IMR-90 (cell line): Measurements from ENCODE around the gene MAP1A. TPM values are rescaled to one million over a fixed set of nuclear protein-coding genes. Genes with fewer than 3 reads are reported as not detected.
A peak's percentile ranks its signal among the peaks of the same experiment; 100 is the strongest.

Experiments used
- ATAC-seq: fragments of 200-7000 bp; cut with Tn5 transposase; 2 replicates; pipeline ENCODE4 v1.9.1; 2020; ENCODE audit warnings: low read depth, mild to moderate bottlenecking, moderate library complexity
- BruUV-seq: library from RNA; stranded (reverse); fragments of 400-500 nt; replicated peaks from 2 replicates; lab custom pipeline; 2021; lab: Mats Ljungman, UMichigan
- CTCF ChIA-PET: fragments of 300-600 bp; formaldehyde crosslinking; extraction: SDS; loops from one replicate; lab custom pipeline; 2021; ENCODE audit warnings: antibody characterized with exemption; lab: Yijun Ruan, JAX
- POLR2A ChIA-PET: fragments of 300-600 bp; sonication (Branson Sonifier 250); formaldehyde crosslinking; loops from one replicate; lab custom pipeline; 2022; ENCODE audit warnings: antibody characterized with exemption; ENCODE audit not compliant: unreplicated experiment; lab: Charles Lee
- DNase-seq: peaks from one replicate; pipeline ENCODE4 v3.0.0; 2013
- H2AFZ ChIP-seq: replicated peaks from 2 replicates; pipeline ENCODE3; 2013; ENCODE audit warnings: low read length, mild to moderate bottlenecking; ENCODE audit not compliant: poor library complexity
- H2AK5ac ChIP-seq: 2 replicates; pipeline ENCODE4 v1.6.1; 2013; ENCODE audit warnings: low read depth, low read length, inconsistent platforms
- H2AK9ac ChIP-seq: replicated peaks from 2 replicates; pipeline ENCODE3; 2013; ENCODE audit warnings: mild to moderate bottlenecking, low read depth, low read length, moderate library complexity; ENCODE audit not compliant: poor library complexity
- H2BK120ac ChIP-seq: 2 replicates; pipeline ENCODE4 v1.6.1; 2013; ENCODE audit warnings: low read depth, low read length, inconsistent platforms
- H2BK15ac ChIP-seq: 3 replicates; pipeline ENCODE4 v1.6.1; 2013; ENCODE audit warnings: low read depth, low read length, inconsistent platforms
- H2BK20ac ChIP-seq: 2 replicates; pipeline ENCODE4 v1.6.1; 2013; ENCODE audit warnings: low read depth, mild to moderate bottlenecking, inconsistent platforms, low read length, moderate library complexity
- H2BK5ac ChIP-seq: 2 replicates; pipeline ENCODE4 v1.6.1; 2013; ENCODE audit warnings: mild to moderate bottlenecking, low read depth, low read length, inconsistent platforms; ENCODE audit not compliant: poor library complexity, severe bottlenecking
- H3K14ac ChIP-seq: replicated peaks from 2 replicates; pipeline ENCODE4 v1.6.1; 2013; ENCODE audit warnings: low read depth, low read length, inconsistent platforms
- H3K18ac ChIP-seq: 2 replicates; pipeline ENCODE4 v1.6.1; 2013; ENCODE audit warnings: low read depth, low read length, control low read depth
- H3K23ac ChIP-seq: 2 replicates; pipeline ENCODE4 v1.6.1; 2013; ENCODE audit warnings: low read depth, low read length, inconsistent platforms
- H3K27ac ChIP-seq: 2 replicates; pipeline ENCODE4 v1.5.1; 2013; ENCODE audit warnings: mild to moderate bottlenecking, control low read depth, low read length; ENCODE audit not compliant: insufficient read depth
- H3K27me3 ChIP-seq: 2 replicates; pipeline ENCODE4 v1.6.1; 2013; ENCODE audit warnings: low read length; ENCODE audit not compliant: control insufficient read depth, insufficient read depth
- H3K36me3 ChIP-seq: 2 replicates; pipeline ENCODE4 v1.6.1; 2013; ENCODE audit warnings: low read length, mixed read lengths; ENCODE audit not compliant: control insufficient read depth, insufficient read depth
- H3K4ac ChIP-seq: 2 replicates; pipeline ENCODE4 v1.6.1; 2013; ENCODE audit warnings: low read depth, low read length, inconsistent platforms
- H3K4me1 ChIP-seq: 2 replicates; pipeline ENCODE4 v1.6.1; 2013; ENCODE audit warnings: low read length, mixed read lengths; ENCODE audit not compliant: control insufficient read depth, insufficient read depth
- H3K4me2 ChIP-seq: 2 replicates; pipeline ENCODE4 v1.6.1; 2013; ENCODE audit warnings: low read depth, mild to moderate bottlenecking, control low read depth, low read length, moderate library complexity
- H3K4me3 ChIP-seq: 2 replicates; pipeline ENCODE4 v1.5.1; 2013; ENCODE audit warnings: low read depth, mild to moderate bottlenecking, control low read depth, low read length, moderate library complexity; ENCODE audit not compliant: insufficient read depth
- H3K56ac ChIP-seq: 2 replicates; pipeline ENCODE4 v1.6.1; 2013; ENCODE audit warnings: low read length, inconsistent platforms; ENCODE audit not compliant: insufficient read depth; ENCODE audit errors: extremely low read depth
- H3K79me1 ChIP-seq, 2 experiments: 2 replicates each; pipeline ENCODE4 v1.6.1; 2013; ENCODE audit warnings: low read length in 2 of 2, inconsistent platforms in 1 of 2, low read depth in 1 of 2
- H3K9ac ChIP-seq: 2 replicates; pipeline ENCODE4 v1.6.1; 2013; ENCODE audit warnings: low read depth, low read length, control low read depth
- H3K9me1 ChIP-seq: 2 replicates; pipeline ENCODE4 v1.6.1; 2013; ENCODE audit warnings: low read length, inconsistent platforms; ENCODE audit not compliant: insufficient read depth
- H3K9me3 ChIP-seq: 2 replicates; pipeline ENCODE4 v1.6.1; 2013; ENCODE audit warnings: low read length; ENCODE audit not compliant: control insufficient read depth, insufficient read depth
- H4K20me1 ChIP-seq: 2 replicates; pipeline ENCODE4 v1.6.1; 2013; ENCODE audit warnings: low read length, inconsistent platforms; ENCODE audit not compliant: insufficient read depth
- H4K5ac ChIP-seq: 2 replicates; pipeline ENCODE4 v1.6.1; 2013; ENCODE audit warnings: mild to moderate bottlenecking, low read depth, low read length, control low read depth
- H4K8ac ChIP-seq, 2 experiments: 2 replicates each; pipeline ENCODE4 v1.6.1; 2013; ENCODE audit warnings: low read depth in 2 of 2, low read length in 2 of 2, control low read depth in 1 of 2, inconsistent platforms in 1 of 2
- H4K91ac ChIP-seq: 2 replicates; pipeline ENCODE4 v1.6.1; 2013; ENCODE audit warnings: low read depth, low read length, inconsistent platforms; ENCODE audit not compliant: insufficient read depth
- WGBS, 2 experiments: methylation state at CpG; one replicate each; pipeline versions ENCODE4 v1.1.5 to v1.1.7; 2013; ENCODE audit warnings: missing lambda C conversion rate in 2 of 2; ENCODE audit not compliant: insufficient read length in 1 of 2; ENCODE audit errors: extremely low coverage in 2 of 2; 5-methylcytosine and 5-hydroxymethylcytosine counted together
- dilution Hi-C: fragments of 300-500 bp; cut with HindIII; formaldehyde crosslinking; loops from one replicate; pipeline ENCODE4 v1.14.3; 2018; ENCODE audit warnings: low sequenced_read_pairs; ENCODE audit not compliant: unreplicated experiment
- in situ Hi-C: fragments of 300-500 bp; cut with MboI; formaldehyde crosslinking; loops from 3 replicates; pipeline ENCODE4 v1.14.3; 2019; ENCODE audit warnings: low sequenced_read_pairs, inconsistent platforms, mixed read lengths
- intact Hi-C: fragments of 100-400 bp; cut with micrococcal nuclease; formaldehyde crosslinking; loops from 2 replicates; pipeline ENCODE4 v1.10.0; 2022
- polyA plus RNA-seq, 3 experiments: library from polyadenylated mRNA; depleted of rRNA; stranded (reverse); fragments of >200 nt; gene quantifications; 2 replicates each; pipeline ENCODE4 v1.2.3, GENCODE V29; 2012; ENCODE audit warnings: low replicate concordance in 1 of 3
- total RNA-seq: library from RNA; depleted of rRNA; stranded (reverse); fragments of >200 nt; gene quantifications from 2 replicates; pipeline ENCODE4 v1.2.3, GENCODE V29; 2012
- TF ChIP-seq, protein P1 (sequence below): conservative IDR thresholded peaks from 2 replicates; pipeline ENCODE4 v1.5.1; 2012; ENCODE audit warnings: mild to moderate bottlenecking, low read depth, low read length, improper control_type of control experiment

Gene MAP1A
- total and polyA plus RNA-seq, 2 of the 4 experiments (the other 2 are of a cell fraction): 28.7 to 48.2 TPM

DNA sequence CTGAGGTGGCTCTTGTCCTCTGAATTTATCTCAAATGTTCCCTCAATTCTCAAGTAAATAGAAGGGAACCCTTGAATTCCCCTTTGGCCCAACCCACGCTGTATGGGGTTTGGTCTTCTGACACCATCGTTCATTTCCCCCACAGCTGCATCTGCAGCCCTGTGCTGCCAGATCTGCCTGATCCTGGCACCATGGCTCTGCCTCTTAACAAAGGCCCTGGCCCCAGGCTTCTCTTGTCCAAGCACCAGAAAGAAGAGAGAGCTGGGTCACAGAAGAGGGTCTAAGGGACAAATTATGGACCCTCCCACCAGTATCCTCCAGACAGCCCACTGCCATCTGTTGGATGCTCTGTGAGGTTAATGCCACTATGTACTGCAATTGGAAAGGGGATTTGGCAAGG lies 1.8 kb downstream of the MAP1A start:
- H4K8ac ChIP-seq: no peak overlapping the region
- H2BK120ac ChIP-seq: no peak overlapping the region
- H4K91ac ChIP-seq: no peak overlapping the region
- no peak overlapping the region for H2BK15ac ChIP-seq
- intact Hi-C loops: loop anchor here (10.0 kb wide), 1 partner anchor 256 kb away; the partner anchor contains the start of gene ELL3
- H3K4ac ChIP-seq: no peak overlapping the region
- DNase-seq (no peak), ATAC-seq (no peak)
- no peak overlapping the region for H2BK5ac ChIP-seq
- TF ChIP-seq, protein P1, sequence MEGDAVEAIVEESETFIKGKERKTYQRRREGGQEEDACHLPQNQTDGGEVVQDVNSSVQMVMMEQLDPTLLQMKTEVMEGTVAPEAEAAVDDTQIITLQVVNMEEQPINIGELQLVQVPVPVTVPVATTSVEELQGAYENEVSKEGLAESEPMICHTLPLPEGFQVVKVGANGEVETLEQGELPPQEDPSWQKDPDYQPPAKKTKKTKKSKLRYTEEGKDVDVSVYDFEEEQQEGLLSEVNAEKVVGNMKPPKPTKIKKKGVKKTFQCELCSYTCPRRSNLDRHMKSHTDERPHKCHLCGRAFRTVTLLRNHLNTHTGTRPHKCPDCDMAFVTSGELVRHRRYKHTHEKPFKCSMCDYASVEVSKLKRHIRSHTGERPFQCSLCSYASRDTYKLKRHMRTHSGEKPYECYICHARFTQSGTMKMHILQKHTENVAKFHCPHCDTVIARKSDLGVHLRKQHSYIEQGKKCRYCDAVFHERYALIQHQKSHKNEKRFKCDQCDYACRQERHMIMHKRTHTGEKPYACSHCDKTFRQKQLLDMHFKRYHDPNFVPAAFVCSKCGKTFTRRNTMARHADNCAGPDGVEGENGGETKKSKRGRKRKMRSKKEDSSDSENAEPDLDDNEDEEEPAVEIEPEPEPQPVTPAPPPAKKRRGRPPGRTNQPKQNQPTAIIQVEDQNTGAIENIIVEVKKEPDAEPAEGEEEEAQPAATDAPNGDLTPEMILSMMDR: no peak
- peak overlapping the region; percentile 83; the same call in 1 of the 2 replicates for H3K9ac ChIP-seq
- H2BK20ac ChIP-seq: no peak overlapping the region
- peak overlapping the region; percentile 75 for H3K4me2 ChIP-seq
- in situ Hi-C loops: no loop called here
- H3K9me3 ChIP-seq: no peaks in the 10 kb centered on the region
- ChIA-PET CTCF (no interaction called here), POLR2A (no interaction called here)
- 0 out of 2 replicates have a peak overlapping the region, but pooled peaks have one; percentile 91 for H3K23ac ChIP-seq
- no peak overlapping the region for H3K56ac ChIP-seq
- BruUV-seq: no TSS peak
- peak overlapping the region; percentile 89; the same call in 1 of the 2 replicates for H3K14ac ChIP-seq
- 0 out of 2 replicates have a peak overlapping the region, but pooled peaks have one; percentile 10 for H2AK5ac ChIP-seq
- H3K27me3 ChIP-seq: no peaks in the 10 kb centered on the region
- peaks cover 36% of the 10 kb centered on the region for H3K36me3 ChIP-seq
- H4K5ac ChIP-seq: no peak overlapping the region
- no peak overlapping the region for H3K18ac ChIP-seq
- H2AK9ac ChIP-seq: no peak overlapping the region
- H3K4me3 ChIP-seq: peak overlapping the region; percentile 79; the same call in 1 of the 2 replicates
- H3K27ac ChIP-seq: no peak overlapping the region
- peaks cover 43% of the 10 kb centered on the region for H3K9me1 ChIP-seq
- WGBS, 2 experiments: no CpG with 5 or more reads among the region's 2 CpGs
- H2AFZ ChIP-seq: no peak overlapping the region
- peaks cover 36 to 85% of the 10 kb centered on the region in 2 experiments for H3K79me1 ChIP-seq
- peaks cover 17% of the 10 kb centered on the region for H3K4me1 ChIP-seq
- dilution Hi-C loops: no loop called here
- H4K20me1 ChIP-seq: peaks cover 47% of the 10 kb centered on the region
